Cardiac septum (tissue), 1 donor: ENCODE results near the gene CABYR. TPM values are rescaled to one million over a fixed set of nuclear protein-coding genes. Genes with fewer than 3 reads are reported as not detected.

Experiments
- DNase-seq: peaks from one replicate; pipeline ENCODE4 v3.0.0-alpha.2; 2020; ENCODE audit warnings: low spot score
- intact Hi-C: fragments of 100-400 bp; cut with DNase I; formaldehyde crosslinking; loops from one replicate; pipeline ENCODE4 v1.14.0; 2022
- long read RNA-seq: library from polyadenylated mRNA; unstranded; transcript quantifications from one replicate; pipeline ENCODE4 v2.0.0, GENCODE V29; 2021
- total RNA-seq: library from RNA; stranded (reverse); fragmentation: NEBNext Ultra II Directional; extraction: Animal tissue kit (Norgen Biotek cat#: 25700); gene quantifications from one replicate; pipeline ENCODE4 v1.2.1, GENCODE V29; 2021
- donor health status: DM: no; HTN: no; CAD: no.

Gene CABYR
- 0.59 TPM for total RNA-seq
- long read RNA-seq, partial matches to known transcripts = 1 of 5 reads
- long read RNA-seq, other reads (novel, unspliced or antisense) = 3 of 5 reads

DNA sequence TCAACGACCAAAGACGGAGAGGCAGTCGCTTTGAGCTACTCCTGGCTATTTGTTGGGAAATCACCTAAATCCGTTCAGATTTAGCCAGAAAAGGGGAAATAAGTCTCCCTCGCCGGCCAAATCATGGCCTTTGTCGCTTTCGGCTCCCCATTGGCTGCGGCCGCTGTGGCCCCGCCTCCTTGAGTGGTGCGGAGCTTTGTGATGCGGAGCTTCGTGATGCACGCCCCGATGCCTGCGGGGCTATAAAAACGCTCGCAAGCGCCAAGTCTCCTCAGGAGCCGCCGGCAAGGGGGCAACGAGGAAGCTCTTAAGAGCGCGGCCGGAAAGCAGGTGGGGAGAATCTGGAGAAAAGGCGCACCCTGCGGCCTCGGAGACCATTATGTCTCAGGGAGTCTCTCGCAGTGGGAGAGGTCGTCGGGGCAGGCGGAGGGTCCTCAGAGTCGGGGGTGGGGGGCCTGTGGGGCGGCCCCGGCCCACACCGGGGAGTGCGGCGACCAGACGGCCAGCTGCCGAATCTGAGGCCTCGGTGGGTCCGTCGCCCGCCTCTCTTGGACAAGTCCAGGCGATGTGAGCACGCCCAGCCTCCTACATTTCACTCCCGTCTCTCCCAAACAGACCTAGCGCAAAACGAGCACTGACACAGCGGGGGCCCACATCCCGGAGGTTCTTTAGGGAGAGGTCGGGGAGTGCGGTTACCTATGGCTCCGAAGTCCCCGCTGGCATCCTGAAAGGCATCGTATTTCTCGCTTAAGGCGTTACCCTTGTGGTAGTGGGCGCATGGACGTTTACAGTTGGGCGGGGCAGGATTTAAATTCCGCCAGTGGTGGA is at the start of gene CABYR:
CABYR (plus strand) TSS at position 274 of the 828 bp plus-strand sequence. CDS start 4,053 bp downstream, outside the sequence.
- peak; percentile 83 for DNase-seq
- intact Hi-C loops = no loop called here

DNA sequence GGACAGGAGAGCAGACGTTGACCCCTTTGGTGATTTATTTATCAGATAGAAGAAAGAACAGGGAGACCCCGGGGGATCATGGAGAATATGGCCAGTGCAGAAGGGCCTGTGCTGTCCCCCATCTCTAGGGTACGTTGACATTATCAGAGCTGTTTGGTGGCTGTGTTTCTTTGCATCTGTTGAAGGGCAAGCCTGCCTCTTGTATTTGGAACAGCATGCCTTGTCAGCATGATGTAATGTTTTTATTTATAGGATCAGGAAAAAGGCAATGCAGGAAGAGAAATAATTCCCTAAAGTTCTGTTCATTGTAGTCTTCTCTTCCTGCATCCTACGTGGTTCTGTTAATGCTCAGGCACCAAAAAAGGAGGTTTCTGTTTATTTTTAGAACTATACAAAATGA is 49.8 kb upstream of the CABYR start:
- intact Hi-C loops = loop anchor here (10.0 kb wide), 1 partner anchor 174 kb away; no protein-coding TSS in a partner anchor
- DNase-seq = no peak

DNA sequence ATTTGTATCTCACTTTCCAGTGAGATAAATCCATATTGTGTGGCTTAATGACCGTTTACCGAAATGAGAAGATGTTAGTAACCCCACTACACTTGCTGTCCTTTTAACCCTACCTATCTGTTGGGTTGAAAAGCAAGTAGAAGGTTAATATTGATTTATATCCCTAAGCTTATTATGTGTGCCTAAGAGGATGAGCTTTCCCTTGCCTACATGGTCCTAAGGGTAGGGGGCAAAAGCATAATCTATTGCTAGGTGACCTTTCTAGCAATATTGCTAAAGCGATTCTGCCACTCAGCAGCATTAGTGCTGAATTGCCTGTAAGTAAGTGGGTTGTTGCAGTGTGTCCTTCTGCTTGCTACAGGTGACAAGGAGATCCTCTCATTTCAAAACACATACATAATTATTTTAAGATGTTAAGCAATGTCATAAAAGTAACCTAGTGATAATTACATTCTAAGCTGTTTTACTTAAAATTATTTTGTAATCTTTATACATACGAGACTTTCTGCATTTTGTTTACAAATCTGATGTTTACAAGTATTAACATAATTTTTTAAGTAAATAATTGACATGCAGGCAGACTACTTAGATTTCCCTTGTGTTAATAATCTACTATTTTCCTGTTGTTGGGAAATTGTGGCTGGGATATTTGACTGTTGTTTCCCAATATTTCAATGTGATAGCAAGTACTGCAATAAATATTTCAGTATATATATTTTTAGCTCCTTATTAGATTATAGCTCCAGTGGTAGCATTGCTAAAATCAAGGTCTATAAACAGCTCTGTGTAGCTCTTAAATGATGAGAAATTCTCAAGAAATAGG is 49.1 kb upstream of the CABYR start:
- intact Hi-C loops = loop anchor here (10.0 kb wide), 1 partner anchor 175 kb away; no protein-coding TSS in a partner anchor
- no peak for DNase-seq

- intact Hi-C loops = no loop called here
- DNase-seq = no peak
These were observed 48.0 kb upstream of the CABYR start for GRCh38 chr18:24090876-24091275.

- no peak for DNase-seq
- intact Hi-C loops = no loop called here
These were observed 44.3 kb upstream of the CABYR start for GRCh38 chr18:24094561-24094960.

GRCh38 chr18:24095976-24096375 is 42.9 kb upstream of the CABYR start:
- intact Hi-C loops = no loop called here
- no peak for DNase-seq

GRCh38 chr18:24103320-24104021 is 35.4 kb upstream of the CABYR start:
- intact Hi-C loops = no loop called here

GRCh38 chr18:24104486-24104885 is 34.4 kb upstream of the CABYR start:
- intact Hi-C loops = no loop called here

More at GRCh38 chr18:24103320-24104021, 35.4 kb upstream of the CABYR start:
- no peak for DNase-seq

DNA sequence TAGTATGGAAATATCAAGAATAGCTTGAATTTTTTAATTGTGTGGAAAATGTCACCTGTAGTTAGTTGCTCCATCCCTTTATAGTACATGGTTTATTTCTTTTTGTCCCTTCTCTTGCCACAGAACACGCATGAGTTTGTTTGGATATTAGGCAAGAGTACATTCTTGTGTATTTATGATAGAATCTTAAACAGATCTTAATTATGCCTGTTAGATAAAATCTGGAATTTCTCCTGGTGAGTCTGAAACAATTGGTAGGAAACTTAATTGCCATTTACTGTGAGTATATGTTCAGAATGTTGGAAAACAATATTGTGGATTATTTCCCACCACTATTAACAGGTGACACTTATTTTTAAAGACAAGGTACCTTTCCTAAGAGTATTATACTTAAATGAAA is 30.2 kb upstream of the CABYR start:
- DNase-seq = no peak
- intact Hi-C loops = no loop called here

More at GRCh38 chr18:24104486-24104885, 34.4 kb upstream of the CABYR start:
- no peak for DNase-seq

DNA sequence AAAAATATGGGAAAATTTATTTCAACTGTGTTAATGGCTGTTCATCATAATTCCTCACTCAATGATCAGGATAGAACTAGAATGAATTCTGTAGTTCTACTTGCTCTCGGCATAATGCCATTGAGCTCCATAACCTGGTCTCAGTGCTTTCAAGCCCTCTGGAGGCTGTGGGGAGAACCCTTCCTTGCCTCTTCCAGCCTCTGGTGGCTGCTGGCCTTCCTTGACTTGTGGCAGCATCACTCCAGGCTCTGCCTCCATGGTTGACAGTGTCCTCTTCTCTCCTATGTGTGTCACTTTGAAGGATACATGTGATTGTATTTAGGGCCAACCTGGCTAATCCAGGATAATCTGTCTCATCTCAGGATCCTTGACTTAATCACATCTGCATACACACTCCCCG is 26.9 kb upstream of the CABYR start:
- DNase-seq = no peak
- intact Hi-C loops = loop anchor here (10.0 kb wide), 2 partner anchors 187 to 487 kb away; no protein-coding TSS in a partner anchor

DNA sequence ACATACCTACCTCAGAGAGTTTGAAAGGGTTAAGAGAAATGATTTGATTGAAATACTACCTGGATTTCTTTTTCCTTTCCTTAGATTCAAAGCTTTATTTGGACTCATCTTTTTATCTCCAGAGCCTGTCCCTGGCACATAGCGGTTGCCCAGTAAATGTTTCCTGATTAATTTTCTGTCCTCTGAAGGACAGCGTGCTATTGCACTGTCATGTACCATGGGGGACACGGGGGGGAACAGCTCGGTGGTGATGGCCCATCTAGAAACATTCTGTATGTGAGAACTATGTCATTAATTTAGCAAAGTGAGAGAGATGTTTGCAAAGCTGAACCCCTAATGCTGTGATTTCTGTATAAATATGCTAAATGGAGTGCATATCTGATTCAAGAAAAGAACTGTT is 26.4 kb upstream of the CABYR start:
- DNase-seq = no peak
- intact Hi-C loops = loop anchor here (10.0 kb wide), 2 partner anchors 188 to 488 kb away; no protein-coding TSS in a partner anchor

DNA sequence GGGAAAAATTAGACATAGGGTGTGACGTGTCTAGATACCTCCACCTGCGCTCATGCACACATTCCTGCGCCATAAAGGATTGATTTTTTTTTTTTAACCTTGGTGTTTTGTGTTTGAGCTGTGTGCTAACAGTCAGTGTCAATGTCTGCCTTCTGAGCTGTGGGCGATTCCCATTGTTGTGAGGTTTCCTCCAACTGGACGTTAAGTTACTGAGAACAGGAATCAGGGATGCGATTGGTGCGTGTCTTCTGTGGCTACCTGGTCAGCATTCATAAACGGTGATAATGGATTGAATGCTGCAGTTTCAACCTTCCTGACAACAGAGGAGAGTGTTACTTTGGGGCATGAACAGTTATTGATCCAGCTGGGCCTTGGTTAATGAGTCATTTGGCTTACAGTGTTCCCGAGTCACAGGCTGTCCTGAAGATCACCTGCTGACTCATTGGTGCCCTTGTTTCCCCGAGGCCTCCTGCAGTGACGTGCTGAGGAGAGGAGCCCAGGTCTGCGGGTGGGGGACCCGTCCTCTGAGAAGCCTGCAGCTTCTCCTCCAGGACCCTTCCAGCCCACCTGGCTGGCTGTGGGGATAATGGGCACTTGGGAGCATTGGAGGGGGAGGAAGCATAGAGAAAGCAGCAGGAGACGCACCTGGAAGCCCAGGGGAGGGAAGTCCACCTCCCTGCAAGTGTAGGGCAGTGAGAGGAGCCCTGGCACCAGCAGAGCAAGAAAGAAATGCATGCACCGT is 25.8 kb upstream of the CABYR start:
- intact Hi-C loops = loop anchor here (10.0 kb wide), 2 partner anchors 188 to 488 kb away; no protein-coding TSS in a partner anchor
- no peak for DNase-seq

DNA sequence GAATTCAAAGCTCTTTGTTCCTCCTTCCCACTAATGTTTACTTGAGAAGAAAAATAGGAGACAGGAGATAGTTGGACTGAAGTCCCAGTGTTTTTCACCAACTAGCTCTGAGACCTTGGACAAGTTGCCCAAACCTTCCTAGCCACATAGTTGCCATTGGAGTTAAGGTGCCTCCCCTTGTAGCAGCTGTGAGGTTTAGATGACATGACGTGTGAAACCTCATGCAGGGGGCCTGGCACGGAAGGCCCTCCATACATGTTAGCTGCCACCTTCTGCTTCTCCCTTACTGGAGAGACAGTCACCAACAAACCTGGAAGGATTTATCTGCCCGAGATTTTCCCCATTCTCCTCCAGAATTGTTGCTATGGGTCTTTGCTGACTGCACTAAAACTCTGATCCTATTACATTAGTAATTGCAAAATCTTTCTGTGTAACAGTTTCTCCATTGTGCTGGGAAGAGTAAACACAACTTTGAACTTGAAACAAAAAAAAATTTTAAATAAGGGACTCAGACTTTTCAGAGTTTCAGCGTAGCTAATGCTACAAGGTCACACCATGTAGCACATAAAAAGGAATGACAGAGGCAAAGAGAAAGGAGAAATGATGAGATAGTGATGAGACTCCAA is 23.8 kb upstream of the CABYR start:
- intact Hi-C loops = loop anchor here (5.0 to 10.0 kb wide), 4 partner anchors 153 to 490 kb away; no protein-coding TSS in a partner anchor
- DNase-seq = no peak

GRCh38 chr18:24115628-24116027 is 23.2 kb upstream of the CABYR start:
- DNase-seq = no peak
- intact Hi-C loops = loop anchor here (5.0 to 10.0 kb wide), 4 partner anchors 153 to 491 kb away; no protein-coding TSS in a partner anchor

- intact Hi-C loops = loop anchor here (5.0 to 10.0 kb wide), 4 partner anchors 157 to 494 kb away; no protein-coding TSS in a partner anchor
- DNase-seq = no peak
These were observed 19.9 kb upstream of the CABYR start for GRCh38 chr18:24118750-24119577.

DNA sequence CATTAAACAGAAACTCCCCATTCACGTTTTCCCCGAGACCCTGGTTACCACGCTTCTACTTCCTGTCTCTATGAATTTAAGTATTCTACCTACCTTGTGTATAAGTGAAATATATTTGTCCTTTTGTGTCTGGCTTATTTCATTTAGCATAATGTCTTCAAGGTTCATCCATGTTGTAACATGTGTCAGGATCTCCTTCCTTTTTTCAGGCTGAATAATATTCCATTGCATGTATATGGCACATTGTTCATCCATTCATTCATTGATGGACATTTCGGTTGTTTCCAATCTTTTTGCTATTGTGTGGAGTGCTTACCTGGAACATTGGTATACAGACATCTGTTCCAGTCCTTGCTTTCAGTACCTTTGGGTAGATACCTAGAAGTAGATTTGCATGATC is 18.2 kb upstream of the CABYR start:
- intact Hi-C loops = no loop called here
- DNase-seq = no peak

DNA sequence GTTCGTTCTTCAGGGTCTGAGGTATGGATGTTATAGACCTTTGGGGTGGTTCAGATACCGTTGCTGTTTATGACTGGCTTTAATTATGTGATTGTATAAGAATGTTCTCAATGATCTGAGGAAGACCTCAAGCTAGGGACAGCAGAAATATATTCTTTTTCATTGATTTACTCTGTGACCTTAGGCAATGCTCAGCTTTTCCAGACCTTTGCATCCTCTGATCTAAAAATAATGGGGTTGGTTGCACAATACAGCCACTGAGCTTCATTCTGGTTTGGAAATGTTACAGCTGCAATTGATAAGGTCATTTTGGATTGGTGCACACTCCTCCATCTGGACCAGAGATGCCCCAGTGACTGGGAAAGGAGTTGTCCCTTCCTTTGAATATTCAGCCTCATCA is 17.2 kb upstream of the CABYR start:
- no peak for DNase-seq
- intact Hi-C loops = no loop called here
